ENCODE data around the gene SHC4.

DNA sequence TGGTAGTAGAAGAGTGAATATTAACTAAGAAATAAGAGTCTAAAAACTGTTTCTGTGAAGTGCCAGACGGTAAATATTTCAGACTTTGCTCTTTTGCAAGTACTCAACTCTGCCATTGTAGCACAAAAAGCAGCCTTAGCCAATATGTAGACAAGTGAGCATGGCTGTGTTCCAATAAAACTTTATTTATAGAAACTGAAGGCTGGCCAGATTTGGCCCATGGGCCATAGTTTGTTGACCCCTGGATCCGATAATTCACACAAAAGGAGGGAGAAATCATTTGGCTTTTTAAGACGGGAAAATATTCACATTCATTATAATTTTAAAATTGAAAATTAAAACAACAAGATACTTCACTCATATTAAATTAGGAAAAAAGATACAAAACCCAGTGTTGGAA, 70.4 kb downstream of the SHC4 start:
- TF ChIP-seq CTCF (conservative IDR thresholded peaks at IDR 0.05 in 1 of 2, IDR thresholded peaks at IDR 0.05 in 1 of 2; ENCODE audit: extremely low read depth in 1 of 2, insufficient read depth in 1 of 2, low read depth in 1 of 2, low read length in 2 of 2) (no peak), EZH2 (IDR thresholded peaks at IDR 0.05; ENCODE audit: borderline replicate concordance, low read length) (no peak)
